H54 (cell line): Measurements from ENCODE around the gene ETV6.

Experiments used
- DNase-seq: peaks from one replicate; pipeline ENCODE4 v3.0.0; 2011; ENCODE audit warnings: low spot score, mixed read lengths; ENCODE audit not compliant: insufficient read length
- FAIRE-seq: peaks from 3 replicates; lab custom pipeline; 2011; peaks lifted over from hg19 to GRCh38; lab: Jason Lieb, UNC
- POLR2A ChIP-seq: IDR thresholded peaks from 2 replicates; pipeline ENCODE4 v1.6.1; 2011; ENCODE audit warnings: low read depth, mild to moderate bottlenecking, low read length

ETV6 gene

DNA sequence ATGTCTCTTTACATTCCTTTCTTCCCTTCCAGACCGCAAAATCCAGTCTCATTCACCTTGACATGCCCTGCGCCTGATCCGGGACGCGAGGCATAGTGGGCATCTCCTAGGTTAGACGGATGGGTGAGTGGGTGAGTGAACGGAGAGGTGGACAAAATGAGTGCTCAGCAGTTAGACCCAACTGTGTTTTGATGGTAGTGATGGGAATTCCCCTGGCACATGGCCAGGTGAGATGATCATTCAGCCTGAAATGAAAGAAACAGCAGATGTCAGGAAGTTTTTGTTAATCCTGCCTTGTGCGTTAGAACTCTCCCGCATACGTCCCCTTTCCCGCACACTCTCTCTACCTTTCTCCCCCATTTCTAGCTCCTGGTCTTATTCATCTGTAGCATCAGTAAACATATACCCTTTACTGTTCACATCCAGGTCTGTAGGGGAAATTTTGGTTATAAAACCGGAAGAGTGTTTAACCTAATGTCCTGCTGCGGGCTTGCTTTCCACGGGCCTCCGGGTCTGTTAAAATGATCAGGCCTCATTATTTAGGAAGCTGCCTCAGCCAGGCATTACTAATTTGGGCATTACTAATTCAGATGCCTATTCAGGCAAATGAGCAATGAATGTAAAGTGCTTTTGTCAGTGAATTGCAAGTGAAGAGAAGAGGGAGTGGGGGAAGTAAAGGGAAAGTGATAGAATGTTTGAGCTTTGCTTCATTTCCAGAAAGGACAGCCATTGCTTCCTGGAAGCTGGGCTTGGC, 172.8 kb downstream of the ETV6 start:
- DNase-seq, result no peak
- TF ChIP-seq POLR2A, result no peak
- no peak for FAIRE-seq

DNA sequence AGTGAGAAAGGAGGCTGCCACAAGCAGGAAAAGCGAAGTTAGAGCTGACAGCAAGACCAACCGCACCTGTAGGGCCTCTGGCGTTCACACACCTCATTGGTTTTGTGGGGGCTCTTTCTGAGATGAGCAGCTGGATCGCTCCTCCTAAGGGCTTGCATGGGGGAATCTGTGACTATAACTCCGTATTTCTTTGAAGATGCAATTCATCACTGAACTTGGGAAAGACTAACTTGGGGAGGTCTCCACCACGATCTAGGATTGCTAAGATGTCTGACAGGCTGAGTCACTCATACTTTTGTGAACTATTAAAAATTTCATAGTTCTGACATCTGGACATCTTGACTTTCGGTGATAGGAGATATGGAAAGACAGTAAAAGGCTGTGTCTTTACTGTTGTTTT, 173.6 kb downstream of the ETV6 start:
- no peak for TF ChIP-seq POLR2A
- FAIRE-seq (no peak), DNase-seq (no peak)

DNA sequence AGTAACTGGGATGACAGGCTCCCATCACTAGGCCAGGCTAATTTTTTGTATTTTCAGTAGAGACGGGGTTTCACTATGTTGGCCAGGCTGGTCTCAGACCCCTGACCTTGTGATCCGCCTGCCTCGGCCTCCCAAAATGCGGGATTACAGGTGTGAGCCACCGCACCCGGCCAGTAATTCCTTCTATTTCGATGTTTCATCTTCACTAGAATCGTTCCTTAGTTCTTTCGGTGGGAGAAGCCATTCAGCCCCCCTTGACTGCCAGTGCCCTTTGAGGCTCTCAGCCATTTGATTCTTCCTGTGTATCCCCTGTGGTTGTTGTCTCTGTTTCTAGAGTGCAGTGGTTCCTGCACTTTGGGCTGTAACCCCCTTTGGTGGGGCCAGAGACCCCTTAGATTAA, 174.1 kb downstream of the ETV6 start:
- DNase-seq, result no peak
- no peak for TF ChIP-seq POLR2A
- no peak for FAIRE-seq

DNA sequence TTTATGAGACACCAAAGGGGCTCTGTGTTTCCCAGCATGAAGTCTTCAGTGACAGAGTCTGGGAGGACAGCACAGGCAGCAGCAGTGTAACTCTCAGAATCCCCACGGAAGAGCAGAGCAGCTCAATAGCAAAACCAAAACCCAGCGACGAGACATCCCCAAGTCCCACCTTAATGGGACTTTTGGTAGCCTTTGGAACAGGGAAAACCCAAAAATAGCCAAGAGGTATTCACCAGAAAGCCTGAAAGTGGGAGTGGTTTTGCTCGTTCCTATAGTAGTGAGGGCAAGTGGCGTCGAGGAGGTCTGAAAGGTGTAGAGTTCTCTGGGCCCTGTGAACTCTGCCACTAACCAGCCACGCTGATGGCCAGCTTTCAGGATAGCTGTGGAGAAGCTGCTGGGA, 174.6 kb downstream of the ETV6 start:
- FAIRE-seq, result no peak
- TF ChIP-seq POLR2A, result no peak
- no peak for DNase-seq

DNA sequence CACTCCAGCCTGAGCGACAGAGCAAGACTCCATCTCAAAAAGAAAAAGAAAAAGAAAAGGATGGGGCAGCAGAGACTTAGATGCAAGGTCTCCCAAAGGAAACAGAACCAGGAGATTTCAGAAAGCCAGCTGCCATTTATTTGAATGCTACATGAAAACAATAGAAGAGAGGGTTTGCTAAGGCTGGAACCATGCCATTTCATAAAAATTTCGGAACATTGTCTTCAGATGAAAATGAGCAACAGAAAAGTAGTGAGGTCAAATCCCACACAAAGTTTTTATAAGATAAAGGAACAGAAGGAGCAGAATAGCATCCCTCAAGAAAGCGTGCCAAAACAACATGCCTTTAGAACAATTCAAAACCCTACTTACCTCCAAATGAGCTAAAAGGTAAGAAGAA, 175.3 kb downstream of the ETV6 start:
- no peak for TF ChIP-seq POLR2A
- FAIRE-seq, result no peak
- DNase-seq, result no peak

DNA sequence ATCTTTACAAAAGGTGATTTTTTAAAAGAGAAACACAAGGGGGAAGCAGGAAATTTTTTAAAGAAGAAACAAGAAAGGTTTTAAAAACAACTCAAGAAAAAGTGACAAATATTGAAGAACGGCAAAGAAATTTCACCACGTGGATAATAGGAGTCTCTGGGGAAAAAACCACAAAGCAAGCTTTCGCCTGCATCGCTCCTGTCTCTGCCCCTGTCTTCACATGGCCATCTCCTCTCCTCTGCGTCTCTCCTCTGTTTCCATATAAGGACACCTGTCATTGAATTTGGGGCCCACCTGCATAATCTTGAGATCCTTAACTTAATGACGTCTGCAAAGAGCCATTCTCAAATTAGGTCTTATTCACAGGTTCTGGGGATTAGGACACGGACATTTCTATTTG, 175.8 kb downstream of the ETV6 start:
- no peak for TF ChIP-seq POLR2A
- FAIRE-seq, result no peak
- DNase-seq, result no peak

DNA sequence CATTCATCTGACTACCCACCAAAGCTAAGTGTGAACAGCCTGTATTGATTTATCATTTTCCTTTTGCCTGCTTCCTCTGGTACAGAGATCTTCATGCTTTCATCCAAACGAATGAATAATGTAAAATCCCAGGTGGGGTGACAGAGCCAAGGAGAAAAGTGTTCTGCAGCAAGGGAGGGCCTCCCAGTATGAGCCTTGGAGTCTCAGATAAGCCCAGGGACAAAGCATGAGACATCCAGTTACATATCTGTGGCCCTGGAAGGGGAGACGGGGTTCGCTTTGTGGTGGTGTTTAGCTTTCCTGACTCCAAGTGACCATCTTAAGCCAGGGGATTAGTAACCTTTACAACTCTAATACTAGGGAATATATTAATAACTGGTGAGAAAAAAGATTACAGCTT, 177.1 kb downstream of the ETV6 start:
- no peak for TF ChIP-seq POLR2A
- DNase-seq (no peak), FAIRE-seq (no peak)

DNA sequence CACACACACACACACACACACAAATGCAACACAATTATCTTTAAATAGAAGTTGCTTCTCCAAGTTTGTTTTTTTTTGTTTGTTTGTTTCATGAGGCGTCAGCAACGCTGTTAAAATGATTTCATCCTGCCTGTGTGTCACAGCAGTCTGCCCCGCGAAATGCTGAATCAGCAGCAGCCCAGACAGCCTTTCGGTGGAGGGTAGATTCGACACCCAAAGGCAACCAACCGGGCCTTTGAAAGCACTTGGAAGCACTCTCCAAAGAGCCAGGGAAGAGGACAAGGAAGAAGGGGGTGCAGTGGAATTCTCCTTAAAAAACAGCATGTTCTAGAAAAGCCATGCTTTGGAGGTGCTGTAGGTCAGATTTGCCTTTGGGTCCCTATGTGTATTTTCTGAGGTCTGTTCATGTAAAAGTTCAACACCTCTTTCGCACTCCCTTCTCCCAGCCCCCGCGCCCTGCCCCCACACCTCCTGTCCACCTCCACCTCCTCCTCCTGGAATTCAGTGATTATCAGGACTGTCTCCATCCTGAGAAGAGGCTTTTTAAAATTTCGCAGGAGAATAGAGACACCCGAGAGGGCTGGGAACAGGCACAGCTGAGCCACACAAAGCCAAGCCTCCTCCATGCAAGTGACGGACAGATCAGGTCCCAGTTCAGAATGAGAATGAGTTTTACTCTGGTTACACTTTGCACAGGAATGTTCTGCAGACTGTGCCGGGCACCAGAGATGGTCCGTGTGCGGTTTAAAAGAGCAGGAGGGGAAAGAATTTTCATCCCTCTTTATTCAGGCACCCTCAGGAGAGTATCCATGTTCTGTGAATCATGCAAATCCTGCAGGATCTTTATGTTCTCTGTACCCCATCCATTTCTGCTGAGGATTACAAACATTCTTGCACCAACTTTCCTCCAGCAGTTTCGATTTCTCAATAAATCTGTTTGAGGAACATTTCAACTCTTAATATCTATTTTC, 177.9 kb downstream of the ETV6 start:
- DNase-seq (no peak), FAIRE-seq (no peak)
- TF ChIP-seq POLR2A, result no peak

DNA sequence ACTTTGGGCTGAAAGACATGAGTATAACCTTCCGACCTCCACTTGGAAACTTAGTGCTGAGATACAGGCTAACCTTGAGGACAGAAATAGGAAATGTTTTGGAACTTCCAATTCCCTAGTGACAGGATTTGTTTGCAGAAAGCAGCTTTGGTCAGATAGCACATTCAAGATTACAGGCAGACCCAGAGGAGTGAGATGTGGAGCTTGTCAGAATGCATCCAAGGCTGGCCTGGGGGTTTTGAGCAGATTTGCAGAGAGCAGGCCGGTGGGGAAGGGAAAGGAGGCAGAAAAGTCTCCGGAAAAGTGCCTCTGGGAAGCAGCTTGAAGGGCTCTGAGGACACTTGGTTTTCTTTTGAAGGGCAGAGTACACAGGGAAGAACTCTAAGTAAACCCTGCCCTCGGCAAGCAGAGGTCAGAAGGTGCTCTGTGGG, 180.3 kb downstream of the ETV6 start:
- TF ChIP-seq POLR2A, result no peak
- no peak for DNase-seq
- no peak for FAIRE-seq

DNA sequence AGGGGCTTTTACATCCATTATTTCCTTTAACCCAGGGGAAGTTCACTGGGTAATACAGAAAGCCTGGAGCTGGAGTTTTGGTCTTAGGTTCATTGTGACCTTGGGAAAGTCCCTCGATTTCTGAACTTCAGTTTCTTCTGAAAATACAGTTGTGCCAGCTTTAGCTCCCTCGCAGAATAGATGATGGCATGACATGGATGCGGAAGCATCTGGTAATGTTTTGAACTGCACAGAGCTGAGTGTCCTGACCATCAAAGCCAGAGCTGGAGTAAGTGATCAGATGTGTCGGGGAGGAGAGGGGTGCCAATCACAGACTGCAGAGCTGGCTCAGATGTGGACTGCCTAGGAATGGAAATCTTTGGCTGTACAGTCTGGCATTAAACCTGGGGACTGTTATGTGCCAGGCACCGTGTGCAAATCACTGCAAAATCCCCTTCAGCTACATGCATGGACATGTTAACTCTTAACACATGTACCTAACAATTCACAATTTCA, 180.9 kb downstream of the ETV6 start:
- no peak for TF ChIP-seq POLR2A
- no peak for FAIRE-seq
- no peak for DNase-seq

DNA sequence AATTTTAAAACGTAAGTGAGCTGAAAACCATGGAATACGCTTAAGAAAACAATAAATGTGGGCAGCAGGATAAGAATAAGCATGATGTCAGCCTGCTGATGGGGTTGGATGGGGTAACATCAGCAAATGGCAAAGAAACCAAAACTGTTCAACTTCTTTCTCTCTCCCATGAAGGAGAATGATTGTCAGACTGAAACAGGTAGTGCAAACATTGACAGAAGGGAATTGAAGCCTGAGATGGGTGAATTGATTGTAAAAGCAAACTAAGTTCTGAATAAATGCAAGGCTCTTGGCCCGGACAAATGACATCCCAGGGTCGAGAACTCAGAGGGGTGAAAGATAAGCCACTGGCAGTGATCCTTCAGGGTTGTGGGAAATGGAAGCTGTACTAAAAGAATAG, 182.6 kb downstream of the ETV6 start:
- DNase-seq (no peak), FAIRE-seq (no peak)
- TF ChIP-seq POLR2A, result no peak

DNA sequence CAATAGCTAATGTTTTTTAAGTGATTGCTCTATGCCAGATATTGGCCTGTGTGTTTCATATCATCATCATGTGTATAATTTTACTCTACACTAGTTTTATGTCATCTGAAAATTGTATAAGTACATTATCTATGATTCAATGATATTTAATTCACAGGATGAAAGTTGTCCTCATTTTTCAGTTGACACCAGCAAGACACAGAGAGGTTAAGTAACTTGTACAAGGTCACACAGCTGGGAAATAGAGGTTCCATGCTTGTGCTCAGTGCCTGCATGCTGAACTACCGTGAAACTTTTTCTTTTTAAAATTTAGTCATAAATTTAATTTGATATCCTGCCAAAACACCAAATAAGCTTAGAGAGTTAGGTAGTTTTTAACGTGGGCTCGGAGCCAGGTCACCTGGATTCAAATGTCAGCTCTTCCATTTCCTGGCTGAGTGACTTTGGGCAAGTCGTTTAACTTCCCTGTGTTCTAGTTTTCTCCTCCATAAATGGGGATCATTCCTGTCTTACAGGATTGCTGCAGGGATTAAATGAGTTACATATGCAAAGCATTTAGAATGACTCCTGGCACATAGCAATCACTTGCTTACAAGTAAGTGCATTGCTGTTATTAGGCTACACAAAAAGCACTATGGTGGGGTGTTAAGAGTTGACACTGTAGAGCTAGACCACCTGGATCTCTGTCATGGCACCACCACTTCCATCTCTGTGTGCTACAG, 183.9 kb downstream of the ETV6 start:
- DNase-seq, result no peak
- no peak for TF ChIP-seq POLR2A
- no peak for FAIRE-seq

DNA sequence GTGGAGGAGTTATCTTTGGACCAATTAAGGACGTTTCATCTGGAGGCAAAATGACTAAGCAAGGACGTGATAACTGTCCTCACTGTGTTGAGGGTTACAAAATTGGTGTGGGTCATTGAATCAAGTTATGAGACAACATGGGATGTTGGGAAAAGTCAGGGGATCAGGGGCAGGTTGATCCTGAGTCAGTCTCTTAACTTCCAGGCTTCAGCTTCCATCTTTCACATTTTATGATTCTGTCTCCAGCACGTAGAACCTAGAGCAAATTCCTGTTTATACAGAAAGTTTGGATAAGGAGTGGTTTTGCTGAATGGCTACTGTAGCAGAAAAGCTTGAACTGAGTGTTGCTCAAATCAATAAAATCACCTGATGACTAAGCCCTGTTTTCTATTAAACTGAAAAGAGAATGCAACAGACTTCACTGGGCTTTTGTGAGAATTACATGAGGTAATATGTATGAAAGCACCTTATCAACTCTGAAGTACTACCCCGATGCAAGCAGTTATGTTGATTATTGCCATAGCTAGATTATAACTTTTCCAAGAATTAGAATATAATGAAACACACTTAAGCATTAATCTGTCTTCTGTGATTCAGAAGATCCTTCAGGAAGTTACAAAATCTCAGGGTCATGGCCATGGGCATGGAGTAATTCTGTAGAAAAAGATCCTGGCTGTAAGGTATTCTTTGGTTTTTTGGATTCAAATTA, 184.8 kb downstream of the ETV6 start:
- FAIRE-seq, result peak; percentile 61
- DNase-seq, result no peak

DNA sequence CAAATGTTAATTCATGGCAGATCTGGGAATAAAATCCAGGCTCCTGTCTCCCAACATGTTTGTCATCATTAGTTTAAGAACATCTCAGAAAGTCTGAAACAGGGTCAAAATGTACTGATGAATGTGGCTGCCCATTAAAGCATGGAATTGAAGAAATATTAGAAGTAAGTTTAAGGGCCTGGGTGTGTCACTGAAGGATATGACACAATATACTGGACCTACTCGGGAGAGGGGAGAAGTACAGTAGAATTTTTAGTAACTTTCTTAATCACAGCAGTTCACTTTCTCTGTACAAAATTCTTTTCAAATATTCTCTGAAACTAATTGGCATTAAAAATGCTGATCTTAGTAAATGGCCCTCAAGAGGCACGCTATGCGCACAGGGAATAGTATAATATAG, 185.5 kb downstream of the ETV6 start:
- DNase-seq (no peak), FAIRE-seq (no peak)
- TF ChIP-seq POLR2A, result no peak

More for the DNA sequence above, 184.8 kb downstream of the ETV6 start:
- TF ChIP-seq POLR2A, result no peak
